SK-N-SH (cell line): ENCODE data around the gene GSG1L. TPM values are rescaled to one million over a fixed set of nuclear protein-coding genes. Genes with fewer than 3 reads are reported as not detected.

Source experiments
- CTCF ChIA-PET: fragments of 300-600, 350-600 bp; formaldehyde crosslinking; extraction: SDS; loops from one replicate; lab custom pipeline; 2021; lab: Yijun Ruan, JAX
- POLR2A ChIA-PET: fragments of 350-600 bp; sonication (Branson Sonifier 250); formaldehyde crosslinking; extraction: SDS; loops from one replicate; lab custom pipeline; 2020; ENCODE audit warnings: antibody characterized with exemption, inconsistent platforms; lab: Yijun Ruan, JAX
- DNase-seq: peaks from one replicate; pipeline ENCODE4 v3.0.0; 2012
- H2AFZ ChIP-seq: fragments of 200-600 bp; sonication (generic); 2 replicates; pipeline ENCODE4 v1.8.1; 2016; ENCODE audit warnings: antibody characterized with exemption, mild to moderate bottlenecking, low read depth
- H3F3A ChIP-seq: fragments of 200-600 bp; sonication (generic); replicated peaks from 2 replicates; pipeline ENCODE3; 2016; ENCODE audit warnings: antibody characterized with exemption, mild to moderate bottlenecking; ENCODE audit not compliant: insufficient read depth
- H3K27ac ChIP-seq, 2 experiments: fragments of 200-500 bp in 1 of 2; fragments of 200-600 bp in 1 of 2; sonication (Bioruptor generic) in 1 of 2; sonication (generic), shearing (Covaris generic) in 1 of 2; 2 replicates each; pipeline versions ENCODE4 v1.5.1 to v1.6.1; 2014 to 2016; ENCODE audit warnings: low read depth in 2 of 2, inconsistent platforms in 1 of 2, low read length in 1 of 2, mild to moderate bottlenecking in 1 of 2, mixed read lengths in 1 of 2
- H3K27me3 ChIP-seq: fragments of 200-600 bp; sonication (generic), shearing (Covaris generic); 2 replicates; pipeline ENCODE4 v1.6.1; 2016; ENCODE audit warnings: mixed run types; ENCODE audit not compliant: insufficient read depth
- H3K36me3 ChIP-seq, 2 experiments: fragments of 200-500 bp in 1 of 2; fragments of 200-600 bp in 1 of 2; sonication (Bioruptor generic) in 1 of 2; sonication (generic) in 1 of 2; replicated peaks in 1 of 2; 2 replicates each; pipeline versions ENCODE3 to v1.5.1; 2014 to 2016; ENCODE audit warnings: low read length in 1 of 2, mild to moderate bottlenecking in 1 of 2; ENCODE audit not compliant: insufficient read depth in 2 of 2, control insufficient read depth in 1 of 2
- H3K4me1 ChIP-seq, 2 experiments: fragments of 200-500 bp in 1 of 2; fragments of 200-600 bp in 1 of 2; sonication (Bioruptor generic) in 1 of 2; sonication (generic), shearing (Covaris generic) in 1 of 2; 2 replicates each; pipeline versions ENCODE4 v1.5.1 to v1.6.1; 2014 to 2016; ENCODE audit warnings: low read depth in 1 of 2, low read length in 1 of 2, mixed run types in 1 of 2; ENCODE audit not compliant: insufficient read depth in 2 of 2, control insufficient read depth in 1 of 2
- H3K4me2 ChIP-seq: fragments of 200-600 bp; sonication (generic), shearing (Covaris generic); 2 replicates; pipeline ENCODE4 v1.6.1; 2017; ENCODE audit warnings: mixed run types
- H3K4me3 ChIP-seq, 2 experiments: fragments of 200-500 bp in 1 of 2; fragments of 200-600 bp in 1 of 2; sonication (Bioruptor generic) in 1 of 2; sonication (generic), shearing (Covaris generic) in 1 of 2; 2 replicates each; pipeline versions ENCODE4 v1.5.1 to v1.8.1; 2014 to 2016; ENCODE audit warnings: low read depth in 2 of 2, inconsistent platforms in 1 of 2, low read length in 1 of 2, mild to moderate bottlenecking in 1 of 2, mixed read lengths in 1 of 2, moderate library complexity in 1 of 2
- H3K79me2 ChIP-seq: fragments of 200-600 bp; sonication (generic); 2 replicates; pipeline ENCODE4 v1.8.1; 2017; ENCODE audit warnings: mild to moderate bottlenecking; ENCODE audit not compliant: insufficient read depth
- H3K9ac ChIP-seq: fragments of 200-600 bp; sonication (generic); 2 replicates; pipeline ENCODE4 v1.6.1; 2017; ENCODE audit warnings: mixed run types
- H3K9me2 ChIP-seq: fragments of 200-600 bp; sonication (generic); 2 replicates; pipeline ENCODE4 v1.6.1; 2017; ENCODE audit warnings: mixed run types
- H3K9me3 ChIP-seq: fragments of 200-600 bp; sonication (generic); 2 replicates; pipeline ENCODE4 v1.6.1; 2017; ENCODE audit warnings: mixed run types, mild to moderate bottlenecking, moderate library complexity
- H4K20me1 ChIP-seq: fragments of 200-600 bp; sonication (generic); 2 replicates; pipeline ENCODE4 v1.6.1; 2017; ENCODE audit warnings: mild to moderate bottlenecking, mixed run types; ENCODE audit not compliant: insufficient read depth
- CHD2 ChIP-seq: fragments of 150-350 bp; IDR thresholded peaks from 2 replicates; pipeline ENCODE4 v1.6.1; 2018; ENCODE audit warnings: low read length; ENCODE audit not compliant: partially characterized antibody
- EZH2phosphoT487 ChIP-seq: fragments of 200-600 bp; sonication (generic); IDR thresholded peaks from 2 replicates; pipeline ENCODE4 v1.6.1; 2017; ENCODE audit warnings: low read depth, mixed run types, mild to moderate bottlenecking, antibody characterized with exemption, moderate library complexity, borderline replicate concordance
- FOXM1 ChIP-seq: IDR thresholded peaks from 2 replicates; pipeline ENCODE4 v1.4.0; 2012; ENCODE audit warnings: low read depth, mild to moderate bottlenecking
- GABPA ChIP-seq: IDR thresholded peaks from 2 replicates; pipeline ENCODE4 v1.4.0; 2012; ENCODE audit warnings: low read depth, mild to moderate bottlenecking
- JUND ChIP-seq: IDR thresholded peaks from 2 replicates; pipeline ENCODE4 v1.4.0; 2012
- MEF2A ChIP-seq: IDR thresholded peaks from 2 replicates; pipeline ENCODE4 v1.4.0; 2012; ENCODE audit warnings: low read depth, borderline replicate concordance
- MXI1 ChIP-seq: IDR thresholded peaks from 2 replicates; pipeline ENCODE4 v1.6.1; 2012; ENCODE audit warnings: mild to moderate bottlenecking, low read depth, low read length, improper control_type of control experiment
- NFIC ChIP-seq: IDR thresholded peaks from 2 replicates; pipeline ENCODE4 v1.4.0; 2012; ENCODE audit warnings: borderline replicate concordance
- RAD21 ChIP-seq: IDR thresholded peaks from 2 replicates; pipeline ENCODE4 v1.6.1; 2012; ENCODE audit warnings: mild to moderate bottlenecking, low read length
- RCOR1 ChIP-seq: fragments of 150-350 bp; IDR thresholded peaks from 2 replicates; pipeline ENCODE4 v1.6.1; 2017; ENCODE audit warnings: antibody characterized with exemption, low read length
- SMC3 ChIP-seq: IDR thresholded peaks from 2 replicates; pipeline ENCODE4 v1.6.1; 2012; ENCODE audit warnings: low read depth, low read length, improper control_type of control experiment
- YY1 ChIP-seq: IDR thresholded peaks from 2 replicates; pipeline ENCODE4 v1.4.0; 2012; ENCODE audit warnings: low read depth, mild to moderate bottlenecking
- WGBS: methylation state at CpG from one replicate; pipeline ENCODE4 v1.1.6; 2017; ENCODE audit warnings: low lambda C conversion rate; 5-methylcytosine and 5-hydroxymethylcytosine counted together
- polyA plus RNA-seq, 3 experiments: library from polyadenylated mRNA; depleted of rRNA; stranded (reverse); fragments of >200 nt; gene quantifications; 2 replicates each; pipeline ENCODE4 v1.2.3, GENCODE V29; 2012
- TF ChIP-seq, protein P1 (sequence below): IDR thresholded peaks from 2 replicates; pipeline ENCODE4 v1.4.0; 2012; ENCODE audit warnings: low read depth, borderline replicate concordance
- TF ChIP-seq, protein P2 (sequence below): fragments of 150-350 bp; IDR thresholded peaks from 2 replicates; pipeline ENCODE4 v1.6.1; 2016; ENCODE audit warnings: mild to moderate bottlenecking, low read depth, low read length
- TF ChIP-seq, protein P3 (sequence below): IDR thresholded peaks from 2 replicates; pipeline ENCODE4 v1.4.0; 2012; ENCODE audit warnings: low read depth, borderline replicate concordance
- TF ChIP-seq, protein P4 (sequence below): fragments of 150-350 bp; IDR thresholded peaks from 2 replicates; pipeline ENCODE4 v1.6.1; 2017; ENCODE audit warnings: antibody characterized with exemption, low read length, low read depth, borderline replicate concordance

The GSG1L gene
- polyA plus RNA-seq, 1 of the 3 experiments (the other 2 are of a cell fraction), result not detected

DNA sequence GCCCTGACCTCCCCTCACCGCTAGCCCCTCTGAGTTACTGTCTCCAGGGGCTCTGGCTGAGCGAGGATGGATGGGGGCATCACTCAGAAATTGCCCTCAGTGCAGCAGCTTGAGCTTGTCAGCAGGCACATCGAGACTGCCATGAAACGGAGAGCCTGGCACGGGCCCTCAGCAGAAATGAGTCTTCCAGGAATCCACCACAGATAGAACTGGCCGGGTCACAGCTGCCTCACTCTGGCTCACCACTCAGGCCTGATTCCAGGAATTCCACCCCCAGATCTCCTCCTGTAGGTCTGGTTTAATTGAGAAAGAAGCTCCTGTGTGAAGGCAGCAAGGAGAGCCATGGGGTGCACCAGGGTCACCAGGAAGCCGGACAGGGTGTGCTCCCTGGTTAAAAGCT is 85.5 kb downstream of the GSG1L start:
- 23% methylated on average over 5 of the region's 7 CpGs for WGBS
- CTCF ChIA-PET, result interaction anchor here (0.7 to 2.9 kb wide), 6 partner anchors 86 to 198 kb away, joined by 3 to 21 read pairs (median 3); no protein-coding TSS in a partner anchor
- no peak overlapping the region for H3K27ac ChIP-seq
- H3K9me2 ChIP-seq, result no peaks in the 10 kb centered on the region
- H3K4me3 ChIP-seq, result no peak overlapping the region
- no peak overlapping the region for H3K9ac ChIP-seq
- H3K4me2 ChIP-seq, result no peak overlapping the region
- no peaks in the 10 kb centered on the region for H3K27me3 ChIP-seq
- H3K79me2 ChIP-seq, result no peaks in the 10 kb centered on the region
- POLR2A ChIA-PET, result no interaction called here
- TF ChIP-seq NFIC, result no peak
- TF ChIP-seq, protein P1, sequence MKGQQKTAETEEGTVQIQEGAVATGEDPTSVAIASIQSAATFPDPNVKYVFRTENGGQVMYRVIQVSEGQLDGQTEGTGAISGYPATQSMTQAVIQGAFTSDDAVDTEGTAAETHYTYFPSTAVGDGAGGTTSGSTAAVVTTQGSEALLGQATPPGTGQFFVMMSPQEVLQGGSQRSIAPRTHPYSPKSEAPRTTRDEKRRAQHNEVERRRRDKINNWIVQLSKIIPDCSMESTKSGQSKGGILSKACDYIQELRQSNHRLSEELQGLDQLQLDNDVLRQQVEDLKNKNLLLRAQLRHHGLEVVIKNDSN, result no peak
- no peak for TF ChIP-seq EZH2phosphoT487
- TF ChIP-seq, protein P2, sequence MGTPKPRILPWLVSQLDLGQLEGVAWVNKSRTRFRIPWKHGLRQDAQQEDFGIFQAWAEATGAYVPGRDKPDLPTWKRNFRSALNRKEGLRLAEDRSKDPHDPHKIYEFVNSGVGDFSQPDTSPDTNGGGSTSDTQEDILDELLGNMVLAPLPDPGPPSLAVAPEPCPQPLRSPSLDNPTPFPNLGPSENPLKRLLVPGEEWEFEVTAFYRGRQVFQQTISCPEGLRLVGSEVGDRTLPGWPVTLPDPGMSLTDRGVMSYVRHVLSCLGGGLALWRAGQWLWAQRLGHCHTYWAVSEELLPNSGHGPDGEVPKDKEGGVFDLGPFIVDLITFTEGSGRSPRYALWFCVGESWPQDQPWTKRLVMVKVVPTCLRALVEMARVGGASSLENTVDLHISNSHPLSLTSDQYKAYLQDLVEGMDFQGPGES, result no peak
- TF ChIP-seq, protein P3, sequence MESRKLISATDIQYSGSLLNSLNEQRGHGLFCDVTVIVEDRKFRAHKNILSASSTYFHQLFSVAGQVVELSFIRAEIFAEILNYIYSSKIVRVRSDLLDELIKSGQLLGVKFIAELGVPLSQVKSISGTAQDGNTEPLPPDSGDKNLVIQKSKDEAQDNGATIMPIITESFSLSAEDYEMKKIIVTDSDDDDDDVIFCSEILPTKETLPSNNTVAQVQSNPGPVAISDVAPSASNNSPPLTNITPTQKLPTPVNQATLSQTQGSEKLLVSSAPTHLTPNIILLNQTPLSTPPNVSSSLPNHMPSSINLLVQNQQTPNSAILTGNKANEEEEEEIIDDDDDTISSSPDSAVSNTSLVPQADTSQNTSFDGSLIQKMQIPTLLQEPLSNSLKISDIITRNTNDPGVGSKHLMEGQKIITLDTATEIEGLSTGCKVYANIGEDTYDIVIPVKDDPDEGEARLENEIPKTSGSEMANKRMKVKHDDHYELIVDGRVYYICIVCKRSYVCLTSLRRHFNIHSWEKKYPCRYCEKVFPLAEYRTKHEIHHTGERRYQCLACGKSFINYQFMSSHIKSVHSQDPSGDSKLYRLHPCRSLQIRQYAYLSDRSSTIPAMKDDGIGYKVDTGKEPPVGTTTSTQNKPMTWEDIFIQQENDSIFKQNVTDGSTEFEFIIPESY, result no peak
- no peak for TF ChIP-seq SMC3
- TF ChIP-seq CHD2, result no peak
- no peak for TF ChIP-seq GABPA
- no peak for TF ChIP-seq RAD21
- no peaks in the 10 kb centered on the region for H3K9me3 ChIP-seq
- no peaks in the 10 kb centered on the region for H3F3A ChIP-seq
- no peaks in the 10 kb centered on the region for H3K36me3 ChIP-seq
- DNase-seq, result no peak
- H2AFZ ChIP-seq, result no peak overlapping the region
- peaks cover 0 to 5% of the 10 kb centered on the region in 2 experiments; a peak in 1 of 4 replicates for H3K4me1 ChIP-seq
- no peaks in the 10 kb centered on the region for H4K20me1 ChIP-seq

DNA sequence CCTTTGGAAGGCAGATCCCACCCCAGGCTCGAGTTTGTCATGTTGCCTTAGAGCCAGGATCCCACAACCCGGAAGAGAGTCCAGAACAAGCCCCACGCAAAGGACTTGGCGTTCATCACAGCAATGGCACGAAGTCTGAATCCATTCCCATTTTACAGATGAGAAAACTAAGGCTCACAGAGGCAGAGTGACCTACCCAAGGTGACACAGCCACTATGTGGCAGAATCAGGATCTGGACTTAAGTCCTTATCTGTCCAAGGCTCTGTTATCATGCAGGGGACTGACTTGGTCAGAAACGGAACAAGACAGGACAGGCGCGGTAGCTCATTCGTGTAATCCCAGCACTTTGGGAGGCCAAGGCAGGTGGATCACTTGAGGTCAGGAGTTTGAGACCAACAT is 86.5 kb downstream of the GSG1L start:
- ChIA-PET CTCF (interaction anchor here (1.1 to 1.5 kb wide), 2 partner anchors 87 to 109 kb away, joined by 3 to 4 read pairs; no protein-coding TSS in a partner anchor), POLR2A (no interaction called here)
- no peaks in the 10 kb centered on the region for H3F3A ChIP-seq
- H2AFZ ChIP-seq, result no peak overlapping the region
- no peaks in the 10 kb centered on the region for H3K9me2 ChIP-seq
- H3K9ac ChIP-seq, result no peak overlapping the region
- H3K36me3 ChIP-seq, result no peaks in the 10 kb centered on the region
- no peaks in the 10 kb centered on the region for H4K20me1 ChIP-seq
- H3K27me3 ChIP-seq, result no peaks in the 10 kb centered on the region
- no peak for TF ChIP-seq JUND
- TF ChIP-seq, protein P4, sequence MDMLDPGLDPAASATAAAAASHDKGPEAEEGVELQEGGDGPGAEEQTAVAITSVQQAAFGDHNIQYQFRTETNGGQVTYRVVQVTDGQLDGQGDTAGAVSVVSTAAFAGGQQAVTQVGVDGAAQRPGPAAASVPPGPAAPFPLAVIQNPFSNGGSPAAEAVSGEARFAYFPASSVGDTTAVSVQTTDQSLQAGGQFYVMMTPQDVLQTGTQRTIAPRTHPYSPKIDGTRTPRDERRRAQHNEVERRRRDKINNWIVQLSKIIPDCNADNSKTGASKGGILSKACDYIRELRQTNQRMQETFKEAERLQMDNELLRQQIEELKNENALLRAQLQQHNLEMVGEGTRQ, result no peak
- no peak for TF ChIP-seq GABPA
- TF ChIP-seq MEF2A, result no peak
- no peak for TF ChIP-seq FOXM1
- TF ChIP-seq MXI1, result no peak
- TF ChIP-seq YY1, result no peak
- TF ChIP-seq RCOR1, result no peak
- no peak for DNase-seq
- H3K9me3 ChIP-seq, result no peaks in the 10 kb centered on the region
- 59% methylated on average over 9 of the region's 9 CpGs for WGBS
- no peak overlapping the region for H3K27ac ChIP-seq
- no peaks in the 10 kb centered on the region for H3K79me2 ChIP-seq
- no peak overlapping the region for H3K4me2 ChIP-seq
- peaks cover 0 to 5% of the 10 kb centered on the region in 2 experiments; a peak in 1 of 4 replicates for H3K4me1 ChIP-seq
- no peak overlapping the region for H3K4me3 ChIP-seq
